NCI-H345 treated with DMSO at 0.1 percent for 48 hours (cell line): ENCODE measurements around the gene WNT9B.
"Not testable (repeated sequence)": the region's sequence is repeated elsewhere in the genome, so short reads cannot be mapped to it uniquely, and the experiment has no call there.

ENCODE experiments used
- DNase-seq: peaks from one replicate; lab custom pipeline; 2025; ENCODE audit not compliant: unreplicated experiment; lab: John Stamatoyannopoulos, UW

Gene WNT9B

GRCh38 chr17:46821482-46822387 lies 29.6 kb upstream of the WNT9B start:
- no peak for DNase-seq

GRCh38 chr17:46822388-46822921 lies 28.9 kb upstream of the WNT9B start:
- DNase-seq, result no peak

- DNase-seq, result no peak
Measured at GRCh38 chr17:46823657-46824056, 27.7 kb upstream of the WNT9B start.

- DNase-seq, result no peak
Measured at GRCh38 chr17:46826116-46826515, 25.3 kb upstream of the WNT9B start.

- no peak for DNase-seq
Measured at GRCh38 chr17:46827274-46827673, 24.1 kb upstream of the WNT9B start.

GRCh38 chr17:46831573-46832330 lies 19.6 kb upstream of the WNT9B start:
- no peak for DNase-seq

GRCh38 chr17:46832331-46832821 lies 19.0 kb upstream of the WNT9B start:
- DNase-seq, result no peak

- no peak for DNase-seq
Measured at GRCh38 chr17:46832945-46833839, 18.2 kb upstream of the WNT9B start.

GRCh38 chr17:46833840-46834208 lies 17.6 kb upstream of the WNT9B start:
- no peak for DNase-seq

- no peak for DNase-seq
Measured at GRCh38 chr17:46834846-46835245, 16.5 kb upstream of the WNT9B start.

- no peak for DNase-seq
Measured at GRCh38 chr17:46836500-46836899, 14.9 kb upstream of the WNT9B start.

- DNase-seq, result no peak
Measured at GRCh38 chr17:46837521-46837920, 13.9 kb upstream of the WNT9B start.

GRCh38 chr17:46839211-46839610 lies 12.2 kb upstream of the WNT9B start:
- DNase-seq, result no peak

GRCh38 chr17:46840596-46840995 lies 10.8 kb upstream of the WNT9B start:
- not testable (repeated sequence) for DNase-seq

- DNase-seq, result peak; percentile 15
Measured at GRCh38 chr17:46841561-46842379, 9.6 kb upstream of the WNT9B start.

- no peak for DNase-seq
Measured at GRCh38 chr17:46842835-46843234, 8.5 kb upstream of the WNT9B start.

GRCh38 chr17:46847204-46848191 lies 3.9 kb upstream of the WNT9B start:
- no peak for DNase-seq

GRCh38 chr17:46848534-46848933 lies 2.8 kb upstream of the WNT9B start:
- no peak for DNase-seq

GRCh38 chr17:46850688-46851028 lies 725 bp upstream of the WNT9B start:
- DNase-seq, result no peak
